Choroid plexus epithelial cell (primary cell): ENCODE measurements around the gene NEUROG1.
"Not testable (repeated sequence)": the region's sequence is repeated elsewhere in the genome, so short reads cannot be mapped to it uniquely, and the experiment has no call there.

Source experiments
- DNase-seq: peaks from one replicate; pipeline ENCODE4 v3.0.0-alpha.2; 2010; ENCODE audit warnings: low read depth
- H3K4me3 ChIP-seq: 2 replicates; pipeline ENCODE4 v1.5.1; 2011; ENCODE audit warnings: low read depth, mild to moderate bottlenecking, control low read depth, low read length, moderate library complexity
- CTCF ChIP-seq: conservative IDR thresholded peaks from 2 replicates; pipeline ENCODE4 v1.5.1; 2011; ENCODE audit warnings: low read depth, mild to moderate bottlenecking, control low read depth, inconsistent platforms, low read length, moderate library complexity

The NEUROG1 gene

DNA sequence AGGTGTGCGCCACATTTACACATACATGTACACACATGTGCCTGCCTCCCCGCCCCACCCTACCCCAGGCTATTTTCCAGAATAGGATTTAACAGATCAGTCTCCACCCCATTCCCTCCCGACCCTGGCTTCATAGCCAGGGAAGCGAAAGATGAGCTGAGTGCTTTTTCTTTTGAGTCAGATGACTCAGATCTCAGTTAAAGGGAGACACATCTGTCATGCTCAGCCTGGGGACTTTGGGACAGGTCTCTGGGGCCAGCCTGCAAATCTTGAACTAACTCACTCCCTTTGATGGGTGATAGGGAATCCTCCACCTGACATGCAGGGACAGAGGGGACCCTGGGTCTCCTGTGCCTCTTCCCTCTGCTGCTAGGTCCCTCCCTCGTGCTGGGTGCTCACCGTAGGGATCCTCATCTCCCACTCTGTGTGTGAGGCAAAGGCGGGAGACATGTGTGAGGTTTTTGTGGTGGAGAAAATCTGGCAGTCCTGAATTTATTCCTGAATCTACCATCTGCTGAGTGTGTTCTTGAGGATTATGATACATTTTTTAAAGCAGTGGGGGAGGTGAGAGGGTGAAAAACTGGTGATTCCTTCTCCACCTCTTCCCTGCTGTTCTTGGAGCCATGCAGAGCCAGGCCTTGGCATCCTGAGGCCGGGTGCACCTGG lies 37.7 kb downstream of the NEUROG1 start:
- DNase-seq = no peak
- H3K4me3 ChIP-seq = no peak overlapping the region
- TF ChIP-seq CTCF = no peak

DNA sequence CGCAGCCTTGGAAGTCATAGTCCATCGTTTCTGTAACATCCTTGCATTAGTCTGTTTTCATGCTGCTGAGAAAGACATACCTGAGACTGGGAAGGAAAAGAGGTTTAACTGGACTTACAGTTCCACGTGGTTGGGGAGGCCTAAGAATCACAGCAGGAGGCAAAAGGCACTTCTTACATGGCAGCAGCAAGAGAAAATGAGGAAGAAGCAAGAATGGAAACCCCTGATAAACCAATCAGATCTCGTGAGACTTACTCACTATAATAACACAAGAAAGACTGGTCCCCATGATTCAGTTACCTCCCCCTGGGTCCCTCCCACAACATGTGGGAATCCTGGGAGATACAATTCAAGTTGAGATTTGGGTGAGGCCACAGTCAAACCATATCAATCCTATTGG lies 40.2 kb downstream of the NEUROG1 start:
- not testable (repeated sequence) for H3K4me3 ChIP-seq, DNase-seq

DNA sequence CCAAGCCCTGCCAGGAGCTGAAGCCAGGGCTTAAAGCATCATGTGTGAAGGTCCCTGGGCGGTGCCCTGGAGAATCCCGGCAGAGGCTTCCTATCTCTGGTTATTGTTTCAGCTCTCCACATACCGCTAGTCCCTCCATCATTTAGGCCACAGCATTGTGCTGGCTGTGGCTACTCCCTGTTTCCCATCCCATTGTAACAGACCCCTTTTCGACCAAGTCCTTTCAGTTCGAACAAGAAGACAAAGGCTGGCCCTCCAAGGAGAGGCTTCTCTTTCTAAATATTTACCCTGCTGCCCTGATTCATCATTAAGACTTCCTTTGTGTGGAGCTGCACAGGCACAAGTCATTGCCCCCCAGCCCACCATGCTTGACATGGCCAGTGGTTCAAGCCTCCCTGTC lies 41.6 kb downstream of the NEUROG1 start:
- DNase-seq = no peak
- no peak for TF ChIP-seq CTCF
- no peak overlapping the region for H3K4me3 ChIP-seq

GRCh38 chr5:135493406-135494180 lies 42.2 kb downstream of the NEUROG1 start:
- no peak for TF ChIP-seq CTCF
- DNase-seq = peak; percentile 62
- no peak overlapping the region for H3K4me3 ChIP-seq

- TF ChIP-seq CTCF = no peak
- no peak overlapping the region for H3K4me3 ChIP-seq
- no peak for DNase-seq
Observed at GRCh38 chr5:135492319-135492626, 43.5 kb downstream of the NEUROG1 start.

DNA sequence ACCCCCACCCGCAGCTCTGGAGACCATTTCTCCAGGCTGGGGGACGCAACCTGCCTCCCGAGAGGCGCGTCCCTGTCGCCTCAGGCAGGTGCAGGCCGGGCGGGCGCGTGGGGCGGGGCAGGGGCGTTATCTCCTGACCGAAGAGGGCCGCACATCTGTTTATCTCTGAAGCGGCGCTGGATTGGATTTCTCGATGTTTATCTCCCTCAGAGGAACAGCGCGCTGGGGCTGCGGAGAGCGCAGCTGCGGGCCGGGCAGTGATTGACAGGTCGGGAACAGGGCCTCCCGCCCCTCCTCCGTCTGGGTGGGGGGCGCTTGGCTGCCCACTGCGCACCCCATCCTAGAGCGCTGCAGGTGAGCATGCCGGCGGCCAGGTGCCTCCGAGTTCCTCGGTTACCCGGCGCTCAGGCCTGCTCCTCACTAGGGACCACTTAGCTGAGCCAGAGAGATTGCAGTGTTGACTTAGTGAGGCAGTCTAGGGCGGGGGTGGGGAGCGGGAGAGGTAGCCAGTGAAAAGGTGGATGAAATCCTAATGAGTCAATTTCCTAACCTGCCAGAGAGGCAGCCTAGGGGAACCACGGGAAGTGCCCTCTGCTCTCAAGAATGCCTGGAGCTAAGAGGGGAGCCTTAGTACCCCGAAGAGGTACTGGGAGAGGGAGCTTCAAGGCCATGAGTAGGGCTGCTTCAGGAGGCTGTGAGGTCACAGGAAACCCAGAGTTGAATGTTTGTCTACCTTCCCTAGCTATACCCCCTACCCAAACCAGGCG lies 44.0 kb downstream of the NEUROG1 start:
- H3K4me3 ChIP-seq = no peak overlapping the region
- no peak for TF ChIP-seq CTCF
- no peak for DNase-seq

- DNase-seq = no peak
- no peak overlapping the region for H3K4me3 ChIP-seq
- no peak for TF ChIP-seq CTCF
Observed at GRCh38 chr5:135491038-135491551, 44.7 kb downstream of the NEUROG1 start.
